Measurements from ENCODE around the gene MYADML2. TPM values are rescaled to one million over a fixed set of nuclear protein-coding genes. Genes with fewer than 3 reads are reported as not detected.

Gene MYADML2
- total RNA-seq, 1 experiment from 2014 or later: 0.22 TPM

DNA sequence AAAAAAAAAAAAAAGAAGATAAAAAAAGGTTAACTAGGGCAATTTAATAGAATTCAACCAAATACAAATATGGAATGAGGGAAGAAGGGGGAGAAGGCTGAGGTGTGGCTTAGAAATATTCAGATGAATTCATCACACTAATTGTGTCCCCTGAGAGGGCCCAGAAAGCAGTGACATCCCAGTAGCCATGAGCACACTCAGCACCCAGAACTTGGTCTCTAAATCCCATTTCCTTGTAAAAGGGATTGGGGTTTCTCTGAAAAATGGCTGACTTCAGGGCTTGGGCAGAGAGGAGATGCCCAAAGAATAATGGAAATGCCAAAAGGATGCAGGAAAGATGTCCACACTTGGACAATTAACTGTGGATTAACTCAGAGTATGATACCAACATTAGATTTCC is 26.4 kb upstream of the MYADML2 start:
- Histone ChIP-seq H2BK120ac (ENCODE audit: low read depth, low read length, poor library complexity, severe bottlenecking) (no peak overlapping the region), H2AFZ (ENCODE audit: low read length) (no peak overlapping the region), H3K79me1 (ENCODE audit: insufficient read depth, low read depth, low read length, poor library complexity, severe bottlenecking) (no peaks in the 10 kb centered on the region), H3K4me2 (ENCODE audit: insufficient read depth, insufficient read length, low read length) (no peak overlapping the region), H4K5ac (ENCODE audit: insufficient read length, low read depth, low read length) (no peak overlapping the region), H2BK12ac (ENCODE audit: insufficient read length, low read depth, low read length) (no peak overlapping the region), H3K56ac (ENCODE audit: insufficient read length, low read depth, low read length) (no peak overlapping the region), H4K91ac (ENCODE audit: insufficient read length, low read depth, low read length) (no peak overlapping the region), H4K8ac (replicated peaks; ENCODE audit: insufficient read length, low read depth, low read length) (no peak overlapping the region), H3K23ac (ENCODE audit: insufficient read length, low read depth, low read length) (no peak overlapping the region), H3K18ac (ENCODE audit: insufficient read length, low read depth, low read length) (no peak overlapping the region), H3K4me1 (ENCODE audit: insufficient read depth, low read length) (no peaks in the 10 kb centered on the region), H3T11ph (ENCODE audit: low read length) (no peak overlapping the region), H2BK5ac (ENCODE audit: insufficient read length, low read length) (no peak overlapping the region), H2BK20ac (ENCODE audit: low read depth, low read length, poor library complexity, severe bottlenecking) (no peak overlapping the region), H4K20me1 (ENCODE audit: control insufficient read depth, insufficient read depth, insufficient read length) (no peaks in the 10 kb centered on the region), H3K14ac (ENCODE audit: insufficient read depth, low read length) (no peak overlapping the region), H3K4ac (ENCODE audit: low read depth, low read length) (no peak overlapping the region), H2AK5ac (ENCODE audit: insufficient read length, low read length) (no peak overlapping the region), H2BK15ac (ENCODE audit: low read depth, low read length) (no peak overlapping the region), H3K23me2 (ENCODE audit: insufficient read length, low read depth, low read length, poor library complexity, severe bottlenecking) (peaks cover 12% of the 10 kb centered on the region), H3K79me2 (ENCODE audit: insufficient read depth, low read length) (no peaks in the 10 kb centered on the region), H3K9ac (ENCODE audit: extremely low read depth, insufficient read length, low read length) (no peak overlapping the region), H3K9me3 (ENCODE audit: control insufficient read depth, low read depth, low read length) (no peaks in the 10 kb centered on the region), H3K27ac (ENCODE audit: insufficient read length, low read depth, low read length) (no peak overlapping the region), H3K27me3 (ENCODE audit: insufficient read depth, low read length) (peaks cover 3% of the 10 kb centered on the region)
- Mint-ChIP-seq H3K9me3 (peaks cover 23 to 24% of the 10 kb centered on the region in 2 experiments), H3K27me3 (ENCODE audit: low read depth) (peaks cover 76% of the 10 kb centered on the region), H3K4me1 (peaks cover 6 to 8% of the 10 kb centered on the region in 2 experiments; a peak in 3 of 4 replicates), H3K36me3 (ENCODE audit: insufficient read depth in 1 of 3, low read depth in 3 of 3) (peaks cover 0 to 2% (median 0%) of the 10 kb centered on the region in 3 experiments; a peak in 3 of 7 replicates), H3K27ac (no peak overlapping the region), H3K4me3 (no peak overlapping the region)
- no peak for DNase-seq
- TF ChIP-seq, protein P1, sequence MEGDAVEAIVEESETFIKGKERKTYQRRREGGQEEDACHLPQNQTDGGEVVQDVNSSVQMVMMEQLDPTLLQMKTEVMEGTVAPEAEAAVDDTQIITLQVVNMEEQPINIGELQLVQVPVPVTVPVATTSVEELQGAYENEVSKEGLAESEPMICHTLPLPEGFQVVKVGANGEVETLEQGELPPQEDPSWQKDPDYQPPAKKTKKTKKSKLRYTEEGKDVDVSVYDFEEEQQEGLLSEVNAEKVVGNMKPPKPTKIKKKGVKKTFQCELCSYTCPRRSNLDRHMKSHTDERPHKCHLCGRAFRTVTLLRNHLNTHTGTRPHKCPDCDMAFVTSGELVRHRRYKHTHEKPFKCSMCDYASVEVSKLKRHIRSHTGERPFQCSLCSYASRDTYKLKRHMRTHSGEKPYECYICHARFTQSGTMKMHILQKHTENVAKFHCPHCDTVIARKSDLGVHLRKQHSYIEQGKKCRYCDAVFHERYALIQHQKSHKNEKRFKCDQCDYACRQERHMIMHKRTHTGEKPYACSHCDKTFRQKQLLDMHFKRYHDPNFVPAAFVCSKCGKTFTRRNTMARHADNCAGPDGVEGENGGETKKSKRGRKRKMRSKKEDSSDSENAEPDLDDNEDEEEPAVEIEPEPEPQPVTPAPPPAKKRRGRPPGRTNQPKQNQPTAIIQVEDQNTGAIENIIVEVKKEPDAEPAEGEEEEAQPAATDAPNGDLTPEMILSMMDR (conservative IDR thresholded peaks at IDR 0.05): no peak

Data from H9 (cell line).